Measurements from ENCODE around the gene AK3. TPM values are rescaled to one million over a fixed set of nuclear protein-coding genes. Genes with fewer than 3 reads are reported as not detected.

Gene AK3
- total and polyA plus RNA-seq, 9 of the 15 experiments (the other 6 are each of a cell fraction or from before 2014, with no cell fraction given) = 12.2 to 78.6 (median 41.8) TPM

GRCh38 chr9:4714266-4715016 lies 26.6 kb downstream of the AK3 start (continued):
- TF ChIP-seq CHD7 (IDR thresholded peaks at IDR 0.05; ENCODE audit: low read depth, low read length) = no peak
- TF ChIP-seq FOXK1 (CRISPR knock-in tag; IDR thresholded peaks at IDR 0.05; ENCODE audit: borderline replicate concordance) = no peak
- TF ChIP-seq CTCFL (IDR thresholded peaks at IDR 0.05; ENCODE audit: borderline replicate concordance, insufficient read depth, low read depth, low read length, poor library complexity, severe bottlenecking) = no peak
- no peak for TF ChIP-seq EZH2 (IDR thresholded peaks at IDR 0.05; ENCODE audit: borderline replicate concordance, low read depth, low read length)
- no peak for TF ChIP-seq CBFA2T2 (conservative IDR thresholded peaks at IDR 0.05)
- no peak for TF ChIP-seq ETV6 (IDR thresholded peaks at IDR 0.05; ENCODE audit: borderline replicate concordance in 1 of 2, low read depth in 2 of 2, low read length in 1 of 2)
- no peak for TF ChIP-seq ETV6 (CRISPR knock-in tag; IDR thresholded peaks at IDR 0.05; ENCODE audit: borderline replicate concordance)
- TF ChIP-seq POLR3A (IDR thresholded peaks at IDR 0.05; ENCODE audit: borderline replicate concordance, extremely low read depth, insufficient read depth, insufficient read length) = no peak

All from K562 (cell line).